ENCODE results near the gene MICOS13.

Gene MICOS13

DNA sequence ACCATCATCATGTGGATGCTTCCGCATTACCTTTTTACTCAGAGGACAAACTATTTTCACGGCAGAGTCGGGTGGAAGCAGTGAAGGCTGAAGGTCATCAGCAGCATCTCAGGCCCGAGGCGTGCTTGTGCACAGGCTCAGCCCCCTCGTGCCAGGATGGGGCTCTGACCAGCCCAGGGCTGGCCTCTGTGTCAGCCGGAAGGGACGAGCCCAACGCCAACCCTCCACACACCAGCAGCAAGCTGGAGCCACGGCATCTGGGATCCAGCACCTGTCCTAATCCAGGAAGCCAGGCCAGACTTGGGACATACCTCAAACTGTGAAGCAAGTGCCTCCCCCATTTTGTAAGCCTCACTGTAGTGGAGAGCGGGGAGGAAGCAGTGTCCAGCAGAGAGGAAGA is 11.1 kb downstream of the MICOS13 start:
- DNase-seq, result no peak
- Mint-ChIP-seq H3K4me3 (no peak overlapping the region), H3K9me3 (no peaks in the 10 kb centered on the region), H3K27me3 (ENCODE audit: low read depth, poor library complexity) (no peaks in the 10 kb centered on the region), H3K4me1 (peaks cover 8% of the 10 kb centered on the region), H3K27ac (no peak overlapping the region), H3K36me3 (ENCODE audit: low read depth) (peaks cover 71% of the 10 kb centered on the region)
- TF ChIP-seq, protein P1, sequence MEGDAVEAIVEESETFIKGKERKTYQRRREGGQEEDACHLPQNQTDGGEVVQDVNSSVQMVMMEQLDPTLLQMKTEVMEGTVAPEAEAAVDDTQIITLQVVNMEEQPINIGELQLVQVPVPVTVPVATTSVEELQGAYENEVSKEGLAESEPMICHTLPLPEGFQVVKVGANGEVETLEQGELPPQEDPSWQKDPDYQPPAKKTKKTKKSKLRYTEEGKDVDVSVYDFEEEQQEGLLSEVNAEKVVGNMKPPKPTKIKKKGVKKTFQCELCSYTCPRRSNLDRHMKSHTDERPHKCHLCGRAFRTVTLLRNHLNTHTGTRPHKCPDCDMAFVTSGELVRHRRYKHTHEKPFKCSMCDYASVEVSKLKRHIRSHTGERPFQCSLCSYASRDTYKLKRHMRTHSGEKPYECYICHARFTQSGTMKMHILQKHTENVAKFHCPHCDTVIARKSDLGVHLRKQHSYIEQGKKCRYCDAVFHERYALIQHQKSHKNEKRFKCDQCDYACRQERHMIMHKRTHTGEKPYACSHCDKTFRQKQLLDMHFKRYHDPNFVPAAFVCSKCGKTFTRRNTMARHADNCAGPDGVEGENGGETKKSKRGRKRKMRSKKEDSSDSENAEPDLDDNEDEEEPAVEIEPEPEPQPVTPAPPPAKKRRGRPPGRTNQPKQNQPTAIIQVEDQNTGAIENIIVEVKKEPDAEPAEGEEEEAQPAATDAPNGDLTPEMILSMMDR (IDR thresholded peaks at IDR 0.05), result no peak

DNA sequence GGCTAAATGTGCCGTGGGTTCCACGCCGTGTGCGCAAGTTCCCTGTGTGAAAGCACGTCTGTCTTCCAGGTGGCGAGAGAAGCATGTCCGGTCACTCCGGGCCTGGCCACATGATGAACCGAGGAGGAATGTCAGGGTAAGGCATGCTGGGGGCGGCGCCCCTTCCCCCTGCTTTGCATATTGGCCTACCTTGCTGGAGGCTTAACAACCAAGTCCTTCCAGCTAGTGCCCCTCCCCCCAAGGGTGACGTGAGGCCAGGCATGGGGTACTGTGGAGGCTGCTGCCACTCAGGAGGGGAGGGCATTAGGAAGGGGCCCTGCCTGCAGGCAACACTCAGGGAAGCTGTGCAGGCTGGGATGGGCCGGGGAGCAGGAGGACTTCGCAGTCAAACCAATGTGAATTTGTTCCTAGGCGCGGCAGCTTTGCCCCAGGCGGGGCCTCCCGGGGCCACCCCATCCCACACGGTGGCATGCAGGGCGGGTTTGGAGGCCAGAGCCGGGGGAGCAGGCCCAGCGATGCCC is 12.5 kb downstream of the MICOS13 start:
- no peak overlapping the region for H3K27ac Mint-ChIP-seq

DNA sequence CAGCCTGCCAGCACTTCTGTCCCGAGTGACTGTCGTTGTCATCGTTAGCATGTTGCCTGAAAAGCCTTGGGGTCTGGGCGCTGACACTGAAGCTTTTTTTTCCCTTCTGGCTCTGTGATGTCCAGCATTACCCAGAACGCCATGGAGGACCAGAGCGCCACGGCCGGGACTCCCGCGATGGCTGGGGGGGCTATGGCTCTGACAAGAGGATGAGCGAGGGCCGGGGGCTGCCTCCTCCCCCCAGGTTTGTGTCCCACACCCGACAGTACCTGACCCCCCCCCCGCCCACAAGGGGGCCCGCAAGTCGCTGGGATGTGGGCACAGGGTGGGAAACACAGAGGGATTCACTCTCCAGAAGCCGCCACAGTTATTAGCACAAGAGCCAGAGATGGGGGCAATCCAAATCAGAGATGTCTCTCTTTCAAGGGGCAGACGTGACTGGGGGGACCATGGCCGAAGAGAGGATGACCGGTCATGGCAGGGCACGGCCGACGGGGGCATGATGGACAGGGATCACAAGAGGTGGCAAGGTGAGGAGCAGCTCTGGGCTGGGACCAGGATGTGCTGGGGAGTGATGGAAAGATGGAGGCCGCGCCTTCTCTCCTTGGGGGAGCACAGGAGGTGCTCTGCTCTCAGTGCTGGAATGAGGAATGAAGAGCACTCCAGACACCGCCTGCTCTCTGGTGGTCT is 13.2 kb downstream of the MICOS13 start:
- Mint-ChIP-seq H3K36me3 (ENCODE audit: low read depth) (peaks cover 67% of the 10 kb centered on the region), H3K27me3 (ENCODE audit: low read depth, poor library complexity) (no peaks in the 10 kb centered on the region), H3K27ac (no peak overlapping the region), H3K4me3 (no peak overlapping the region), H3K9me3 (no peaks in the 10 kb centered on the region), H3K4me1 (peaks cover 8% of the 10 kb centered on the region)
- TF ChIP-seq, protein P1 (IDR thresholded peaks at IDR 0.05), result no peak
- no peak for DNase-seq

More for the DNA sequence above, 12.5 kb downstream of the MICOS13 start:
- H3K4me3 Mint-ChIP-seq, result no peak overlapping the region
- no peaks in the 10 kb centered on the region for H3K27me3 Mint-ChIP-seq (ENCODE audit: low read depth, poor library complexity)
- H3K4me1 Mint-ChIP-seq, result peaks cover 8% of the 10 kb centered on the region
- DNase-seq, result no peak
- H3K9me3 Mint-ChIP-seq, result no peaks in the 10 kb centered on the region
- H3K36me3 Mint-ChIP-seq (ENCODE audit: low read depth), result peaks cover 69% of the 10 kb centered on the region
- TF ChIP-seq, protein P1 (IDR thresholded peaks at IDR 0.05), result no peak

DNA sequence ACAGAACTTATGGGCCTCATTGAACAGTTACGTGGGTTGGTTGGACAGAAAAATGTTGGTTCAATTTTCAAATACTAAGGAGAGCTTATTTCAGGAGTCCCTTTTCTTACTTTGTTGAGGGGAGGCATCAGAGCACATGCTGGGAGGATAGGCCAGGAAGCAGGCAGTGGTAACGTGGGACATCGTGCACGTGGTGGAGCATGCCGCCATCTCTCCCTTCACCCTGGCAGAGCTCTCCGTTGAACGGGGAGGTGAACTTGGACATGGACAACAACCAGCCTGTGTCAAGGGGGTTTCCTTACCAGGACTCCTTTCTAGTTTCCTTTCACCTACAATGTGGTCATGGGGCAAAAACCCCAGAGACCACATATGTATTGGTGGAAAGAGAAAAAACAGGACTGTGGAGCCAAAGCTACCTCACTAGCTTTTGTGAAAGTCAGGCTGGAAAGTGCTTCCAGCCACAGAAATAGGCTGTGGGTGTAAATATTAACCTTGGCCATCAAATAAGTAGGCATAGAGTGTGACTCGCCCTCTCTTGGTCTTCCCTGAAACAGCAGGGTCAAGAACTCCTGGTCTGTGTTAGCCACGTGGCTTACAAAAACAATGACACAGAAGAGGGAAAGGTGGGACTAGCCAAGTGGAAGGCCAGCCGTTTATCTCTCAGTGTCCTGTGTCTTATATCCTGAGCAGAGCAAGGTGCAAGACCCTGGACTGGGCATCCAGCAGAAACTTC is 14.4 kb downstream of the MICOS13 start:
- no peak for DNase-seq
- Mint-ChIP-seq H3K4me1 (peaks cover 8% of the 10 kb centered on the region), H3K4me3 (no peak overlapping the region), H3K9me3 (no peaks in the 10 kb centered on the region), H3K27me3 (ENCODE audit: low read depth, poor library complexity) (no peaks in the 10 kb centered on the region), H3K36me3 (ENCODE audit: low read depth) (peaks cover 73% of the 10 kb centered on the region), H3K27ac (peak overlapping the region; percentile 97)
- TF ChIP-seq, protein P1 (IDR thresholded peaks at IDR 0.05), result no peak

DNA sequence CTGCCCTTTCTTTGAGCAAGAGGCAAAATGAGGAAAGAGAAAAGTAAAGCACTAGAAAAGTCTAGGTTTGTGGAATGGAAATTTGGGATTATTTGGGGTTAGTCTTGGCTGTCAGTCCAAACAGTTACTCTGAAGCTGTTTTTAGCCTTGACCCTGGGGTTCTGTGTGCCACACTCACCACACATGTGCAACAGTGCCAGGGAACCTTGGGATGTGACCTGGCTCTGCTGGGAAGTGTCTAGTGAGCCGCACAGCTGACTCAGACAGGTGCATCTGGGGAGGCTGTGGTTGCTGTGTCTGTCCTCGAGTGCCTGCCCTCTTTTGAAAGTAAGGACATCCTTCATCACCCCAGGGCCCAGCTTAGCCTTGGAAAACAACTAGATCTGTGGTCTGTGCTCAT is 15.8 kb downstream of the MICOS13 start:
- Mint-ChIP-seq H3K36me3 (ENCODE audit: low read depth) (peaks cover 72% of the 10 kb centered on the region), H3K4me1 (peaks cover 8% of the 10 kb centered on the region)

More for the DNA sequence above, 15.8 kb downstream of the MICOS13 start:
- no peaks in the 10 kb centered on the region for H3K9me3 Mint-ChIP-seq
- TF ChIP-seq, protein P1 (IDR thresholded peaks at IDR 0.05), result no peak
- DNase-seq, result no peak
- no peak overlapping the region for H3K27ac Mint-ChIP-seq
- H3K27me3 Mint-ChIP-seq (ENCODE audit: low read depth, poor library complexity), result no peaks in the 10 kb centered on the region
- no peak overlapping the region for H3K4me3 Mint-ChIP-seq

Data from nephron progenitor cell (in vitro differentiated cells).